Neuronal stem cell (in vitro differentiated cells): ENCODE measurements around the gene JPH3.

Experiments
- DNase-seq: peaks from one replicate; pipeline ENCODE4 v3.0.0-alpha.2; 2013; ENCODE audit warnings: low spot score
- H2AFZ ChIP-seq: one replicate; pipeline ENCODE4 v1.6.1; 2013; ENCODE audit warnings: mild to moderate bottlenecking, low read length, inconsistent platforms
- H2AK5ac ChIP-seq: 2 replicates; pipeline ENCODE4 v1.6.1; 2013; ENCODE audit warnings: low read depth, mild to moderate bottlenecking, inconsistent platforms, low read length, moderate library complexity, mixed read lengths
- H2BK120ac ChIP-seq: 2 replicates; pipeline ENCODE4 v1.6.1; 2013; ENCODE audit warnings: low read depth, mild to moderate bottlenecking, inconsistent platforms, low read length, moderate library complexity, mixed read lengths
- H2BK12ac ChIP-seq: one replicate; pipeline ENCODE4 v1.6.1; 2013; ENCODE audit warnings: low read length, inconsistent platforms
- H2BK15ac ChIP-seq: 2 replicates; pipeline ENCODE4 v1.6.1; 2013; ENCODE audit warnings: mild to moderate bottlenecking, low read length, inconsistent platforms, mixed read lengths
- H2BK5ac ChIP-seq: one replicate; pipeline ENCODE4 v1.6.1; 2013; ENCODE audit warnings: inconsistent platforms, mild to moderate bottlenecking, low read length, moderate library complexity
- H3K14ac ChIP-seq: one replicate; pipeline ENCODE4 v1.6.1; 2013; ENCODE audit warnings: low read length, inconsistent platforms
- H3K18ac ChIP-seq: 2 replicates; pipeline ENCODE4 v1.6.1; 2013; ENCODE audit warnings: low read length, inconsistent platforms
- H3K23ac ChIP-seq: 2 replicates; pipeline ENCODE4 v1.6.1; 2013; ENCODE audit warnings: low read depth, mild to moderate bottlenecking, mixed read lengths, low read length, inconsistent platforms; ENCODE audit not compliant: poor library complexity
- H3K27ac ChIP-seq: replicated peaks from 3 replicates; pipeline ENCODE4 v1.5.1; 2013; ENCODE audit warnings: low read length, inconsistent platforms
- H3K27me3 ChIP-seq, 3 experiments: 2 replicates each; pipeline ENCODE4 v1.6.1; 2013; ENCODE audit warnings: low read length in 3 of 3, mild to moderate bottlenecking in 2 of 3, inconsistent platforms in 1 of 3, low read depth in 1 of 3, mixed read lengths in 1 of 3, moderate library complexity in 1 of 3; ENCODE audit not compliant: control insufficient read depth in 3 of 3, insufficient read depth in 3 of 3
- H3K36me3 ChIP-seq, 2 donors: replicated peaks in 1 of 2; 2 replicates each; pipeline ENCODE4 v1.6.1; 2013; ENCODE audit warnings: low read length in 2 of 2; ENCODE audit not compliant: control insufficient read depth in 2 of 2, insufficient read depth in 2 of 2
- H3K4ac ChIP-seq: 2 replicates; pipeline ENCODE4 v1.6.1; 2013; ENCODE audit warnings: inconsistent platforms, mild to moderate bottlenecking, low read length, moderate library complexity
- H3K4me1 ChIP-seq, 2 donors: 1 replicate in 1 of 2; 2 replicates in 1 of 2; pipeline ENCODE4 v1.6.1; 2013; ENCODE audit warnings: low read length in 2 of 2, low read depth in 1 of 2; ENCODE audit not compliant: control insufficient read depth in 2 of 2, insufficient read depth in 1 of 2
- H3K4me2 ChIP-seq: one replicate; pipeline ENCODE4 v1.6.1; 2013; ENCODE audit warnings: mild to moderate bottlenecking, low read length, inconsistent platforms; ENCODE audit not compliant: insufficient read depth, poor library complexity, severe bottlenecking
- H3K4me3 ChIP-seq, 2 donors: 2 replicates each; pipeline ENCODE4 v1.5.1; 2013; ENCODE audit warnings: low read length in 2 of 2, mild to moderate bottlenecking in 2 of 2, inconsistent platforms in 1 of 2, moderate library complexity in 1 of 2
- H3K79me1 ChIP-seq: one replicate; pipeline ENCODE4 v1.6.1; 2013; ENCODE audit warnings: low read depth, mild to moderate bottlenecking, inconsistent platforms, low read length, moderate library complexity
- H3K9ac ChIP-seq: one replicate; pipeline ENCODE4 v1.6.1; 2013; ENCODE audit warnings: mild to moderate bottlenecking, low read depth, low read length, inconsistent platforms; ENCODE audit not compliant: poor library complexity
- H3K9me3 ChIP-seq, 2 donors: replicated peaks in 1 of 2; 2 replicates each; pipeline versions ENCODE3 to v1.6.1; 2013; ENCODE audit warnings: low read length in 2 of 2, mild to moderate bottlenecking in 2 of 2, inconsistent platforms in 1 of 2, low read depth in 1 of 2, mixed read lengths in 1 of 2, moderate library complexity in 1 of 2; ENCODE audit not compliant: control insufficient read depth in 2 of 2, insufficient read depth in 1 of 2
- H4K8ac ChIP-seq: one replicate; pipeline ENCODE4 v1.6.1; 2013; ENCODE audit warnings: low read depth, mild to moderate bottlenecking, inconsistent platforms, low read length, moderate library complexity
- H4K91ac ChIP-seq: one replicate; pipeline ENCODE4 v1.6.1; 2013; ENCODE audit warnings: low read length, low read depth, mild to moderate bottlenecking, inconsistent platforms; ENCODE audit not compliant: poor library complexity
- WGBS, 2 donors: extraction: QIAGEN DNeasy Blood & Tissue Kit; methylation state at CpG; one replicate each; pipeline ENCODE4 v1.1.7; 2013; ENCODE audit warnings: missing lambda C conversion rate in 2 of 2, mixed read lengths in 1 of 2; ENCODE audit not compliant: insufficient read length in 2 of 2, insufficient replicate concordance in 1 of 2; ENCODE audit errors: extremely low coverage in 2 of 2; 5-methylcytosine and 5-hydroxymethylcytosine counted together

JPH3 gene

DNA sequence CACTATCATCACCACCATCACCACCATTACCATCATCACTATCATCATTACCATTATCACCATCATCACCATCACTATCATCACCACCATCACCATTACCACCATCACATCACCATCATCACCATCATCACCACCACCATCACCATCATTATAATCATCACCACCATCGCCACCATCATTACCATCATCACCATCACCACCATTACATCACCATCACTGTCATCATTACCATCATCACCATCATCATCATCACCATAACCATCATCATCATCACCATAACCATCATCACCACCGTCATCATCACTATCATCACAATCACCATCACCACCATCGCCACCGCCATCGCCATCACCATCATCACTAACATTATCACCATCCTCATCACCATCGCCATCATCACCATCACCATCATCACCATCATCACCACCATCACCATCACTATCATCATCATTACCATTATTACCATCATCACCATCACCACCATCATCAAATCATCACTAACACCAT is 4.9 kb upstream of the JPH3 start:
- peaks cover 0 to 44% (median 2%) of the 10 kb centered on the region in 3 experiments for H3K27me3 ChIP-seq

DNA sequence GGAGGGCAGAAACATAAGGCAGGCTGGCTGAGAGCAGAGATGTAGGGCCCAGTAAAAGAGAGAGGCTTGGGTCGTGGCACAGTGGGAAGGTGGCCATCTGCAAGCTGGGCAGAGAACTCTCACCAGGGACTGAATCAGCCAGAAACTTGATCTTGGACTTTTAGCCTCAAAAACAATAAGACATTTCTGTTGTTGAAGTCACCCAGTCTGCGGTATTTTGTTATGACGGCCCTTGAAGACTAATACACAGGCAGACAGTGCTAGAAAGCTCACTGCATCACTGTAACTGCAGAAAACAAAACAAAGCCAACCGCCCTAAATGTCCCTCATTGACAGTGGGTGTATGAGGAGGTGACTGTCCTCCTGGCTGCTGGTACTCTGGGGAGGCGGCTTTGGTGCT is 3.9 kb upstream of the JPH3 start:
- Histone ChIP-seq H3K36me3 (no peaks in the 10 kb centered on the region), H3K9ac (no peak overlapping the region), H3K4me1 (peaks cover 5 to 6% of the 10 kb centered on the region in 2 donors), H3K18ac (no peak overlapping the region), H3K14ac (no peak overlapping the region), H2BK120ac (no peak overlapping the region), H2AK5ac (no peak overlapping the region), H3K27me3 (peaks cover 0 to 47% (median 7%) of the 10 kb centered on the region in 3 experiments), H3K9me3 (no peaks in the 10 kb centered on the region), H2BK15ac (no peak overlapping the region), H2BK12ac (no peak overlapping the region), H2BK5ac (no peak overlapping the region), H3K4me2 (no peak overlapping the region), H3K4me3 (no peak overlapping the region), H3K79me1 (peaks cover 4% of the 10 kb centered on the region), H4K8ac (no peak overlapping the region), H3K4ac (no peak overlapping the region), H4K91ac (no peak overlapping the region), H3K27ac (no peak overlapping the region), H2AFZ (no peak overlapping the region), H3K23ac (no peak overlapping the region)
- no CpG with 5 or more reads among the region's 5 CpGs for WGBS, 2 donors
- DNase-seq = no peak

More for the DNA sequence above, 4.9 kb upstream of the JPH3 start:
- no peak overlapping the region for H3K4ac ChIP-seq
- no peak overlapping the region for H2BK12ac ChIP-seq
- H3K23ac ChIP-seq = no peak overlapping the region
- DNase-seq = no peak
- H4K8ac ChIP-seq = no peak overlapping the region
- H3K14ac ChIP-seq = no peak overlapping the region
- H2BK120ac ChIP-seq = no peak overlapping the region
- H3K79me1 ChIP-seq = no peaks in the 10 kb centered on the region
- no peak overlapping the region for H4K91ac ChIP-seq
- H2BK15ac ChIP-seq = no peak overlapping the region
- 100% methylated on average over 6 of the region's 6 CpGs for WGBS, 2 donors
- no peak overlapping the region for H3K27ac ChIP-seq
- H3K4me3 ChIP-seq = no peak overlapping the region
- no peaks in the 10 kb centered on the region for H3K36me3 ChIP-seq
- H3K4me2 ChIP-seq = no peak overlapping the region
- H2BK5ac ChIP-seq = no peak overlapping the region
- H3K9me3 ChIP-seq = no peaks in the 10 kb centered on the region
- no peak overlapping the region for H2AFZ ChIP-seq
- H2AK5ac ChIP-seq = no peak overlapping the region
- no peak overlapping the region for H3K9ac ChIP-seq
- peaks cover 0 to 4% of the 10 kb centered on the region in 2 donors for H3K4me1 ChIP-seq
- H3K18ac ChIP-seq = no peak overlapping the region

DNA sequence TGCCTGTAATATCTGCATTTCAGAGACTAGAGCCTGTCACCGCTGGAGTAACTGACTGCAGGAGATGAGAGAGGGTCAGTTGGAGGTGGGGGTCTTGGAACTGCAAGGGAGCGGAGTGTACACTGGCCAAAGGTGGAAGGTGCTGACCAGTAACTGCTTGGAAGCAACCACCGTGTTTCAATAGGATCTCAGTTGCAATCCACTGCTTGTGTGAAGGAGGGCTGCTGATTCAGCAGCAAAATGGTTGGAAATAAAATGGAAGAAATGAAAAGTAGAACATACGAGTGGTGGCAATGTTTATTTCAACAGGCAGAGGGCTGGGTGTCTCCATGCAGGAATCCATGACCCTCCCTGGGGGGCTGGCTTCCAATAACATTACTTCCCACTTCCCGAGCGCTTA is 2.1 kb upstream of the JPH3 start:
- Histone ChIP-seq H3K27me3 (peaks cover 0 to 62% (median 25%) of the 10 kb centered on the region in 3 experiments), H3K36me3 (no peaks in the 10 kb centered on the region), H2AK5ac (peak overlapping the region; percentile 30), H3K9me3 (no peaks in the 10 kb centered on the region), H4K91ac (no peak overlapping the region), H2BK5ac (no peak overlapping the region), H3K79me1 (peaks cover 7% of the 10 kb centered on the region), H3K4me3 (no peak overlapping the region), H3K4ac (no peak overlapping the region), H2BK12ac (no peak overlapping the region), H3K27ac (no peak overlapping the region), H2AFZ (no peak overlapping the region), H3K4me2 (no peak overlapping the region), H3K18ac (no peak overlapping the region), H3K9ac (no peak overlapping the region), H2BK15ac (no peak overlapping the region), H3K14ac (no peak overlapping the region), H4K8ac (no peak overlapping the region), H3K23ac (no peak overlapping the region), H2BK120ac (no peak overlapping the region), H3K4me1 (peaks cover 5 to 16% of the 10 kb centered on the region in 2 donors)
- DNase-seq = no peak
- no CpG with 5 or more reads among the region's 6 CpGs for WGBS, 2 donors

DNA sequence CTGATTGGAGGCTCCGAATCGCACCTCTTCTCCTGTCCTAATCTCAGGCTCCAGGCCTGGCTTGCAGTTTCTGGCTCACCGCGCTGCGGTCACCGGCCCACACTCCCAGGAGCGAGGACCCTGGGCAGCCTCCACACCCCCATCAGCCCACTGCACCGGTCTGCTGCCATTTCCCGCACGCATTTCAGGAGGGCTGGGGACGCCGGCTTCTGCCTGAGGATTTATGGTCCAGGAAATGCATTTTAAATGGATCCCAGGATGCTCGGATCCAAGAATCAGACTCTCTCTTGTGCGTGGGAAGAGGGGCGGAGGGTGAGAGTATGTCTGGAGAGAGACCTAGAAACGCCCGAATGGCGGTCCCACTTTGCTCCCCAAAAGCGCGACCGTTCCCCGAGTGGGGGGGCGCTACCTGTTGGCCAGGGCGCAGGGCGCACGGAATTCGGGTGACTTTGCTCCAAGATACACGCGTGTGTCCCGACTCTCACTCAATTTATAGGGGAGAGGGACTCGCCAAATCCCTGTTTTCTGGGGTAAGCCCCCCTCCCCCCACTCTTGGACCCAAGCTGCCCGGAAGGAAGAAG is 817 bp upstream of the JPH3 start:
- no peak overlapping the region for H3K27ac ChIP-seq
- no peak for DNase-seq
- no peak overlapping the region for H2BK5ac ChIP-seq
- peaks cover 5 to 16% of the 10 kb centered on the region in 2 donors for H3K4me1 ChIP-seq
- H2BK12ac ChIP-seq = no peak overlapping the region
- no peaks in the 10 kb centered on the region for H3K36me3 ChIP-seq
- no peaks in the 10 kb centered on the region for H3K9me3 ChIP-seq
- WGBS, 2 donors = no CpG with 5 or more reads among the region's 32 CpGs
- H3K4ac ChIP-seq = peak overlapping the region; percentile 8
- H3K27me3 ChIP-seq = peaks cover 0 to 72% (median 25%) of the 10 kb centered on the region in 3 experiments
- H3K14ac ChIP-seq = no peak overlapping the region
- H2BK15ac ChIP-seq = no peak overlapping the region
- peak overlapping the region; percentile 33 for H3K18ac ChIP-seq
- H4K91ac ChIP-seq = no peak overlapping the region
- H2AK5ac ChIP-seq = peak overlapping the region; percentile 12
- H3K9ac ChIP-seq = peak overlapping the region; percentile 39
- no peak overlapping the region for H4K8ac ChIP-seq
- no peak overlapping the region for H2BK120ac ChIP-seq
- no peak overlapping the region for H3K23ac ChIP-seq
- peak overlapping the region; percentile 39 to 74 for H3K4me3 ChIP-seq
- H3K79me1 ChIP-seq = peaks cover 7% of the 10 kb centered on the region
- peak overlapping the region; percentile 84 for H2AFZ ChIP-seq
- peak overlapping the region; percentile 75 for H3K4me2 ChIP-seq
